Psoas muscle (tissue), 8 donors: ENCODE data around the gene AKT2. TPM values are rescaled to one million over a fixed set of nuclear protein-coding genes. Genes with fewer than 3 reads are reported as not detected.

Experiments
- ATAC-seq, 4 donors: fragments of 200-7000 bp; cut with Tn5 transposase; one replicate each; pipeline ENCODE4 v1.9.1; 2020; ENCODE audit warnings: moderate library complexity in 3 of 4, mild to moderate bottlenecking in 2 of 4
- DNase-seq, 2 donors: peaks; one replicate each; pipeline ENCODE4 v3.0.0-alpha.2; 2020
- H3K27ac ChIP-seq: fragments of 200-600 bp; one replicate; pipeline ENCODE4 v1.8.0; 2022
- H3K27me3 ChIP-seq, 3 donors: fragments of 200-600 bp in 1 of 3; one replicate each; pipeline versions ENCODE4 v1.6.1 to v1.8.0; 2013 to 2022; ENCODE audit warnings: low read length in 2 of 3, mild to moderate bottlenecking in 2 of 3, moderate library complexity in 1 of 3; ENCODE audit not compliant: insufficient read depth in 3 of 3
- H3K36me3 ChIP-seq, 2 donors: fragments of 200-600 bp in 1 of 2; one replicate each; pipeline versions ENCODE4 v1.6.1 to v1.8.0; 2013 to 2022; ENCODE audit warnings: low read depth in 1 of 2, mild to moderate bottlenecking in 1 of 2, moderate library complexity in 1 of 2; ENCODE audit not compliant: insufficient read depth in 1 of 2
- H3K4me1 ChIP-seq: fragments of 200-600 bp; one replicate; pipeline ENCODE4 v1.8.0; 2022
- H3K4me3 ChIP-seq: fragments of 200-600 bp; one replicate; pipeline ENCODE4 v1.8.0; 2022; ENCODE audit warnings: mild to moderate bottlenecking
- H3K9me3 ChIP-seq: fragments of 200-600 bp; one replicate; pipeline ENCODE4 v1.8.0; 2022
- CTCF ChIP-seq: fragments of 200-600 bp; IDR thresholded peaks from one replicate; pipeline ENCODE4 v1.8.0; 2022; ENCODE audit warnings: antibody characterized with exemption
- WGBS, 3 donors: extraction: QIAGEN DNeasy Blood & Tissue Kit; methylation state at CpG; one replicate each; pipeline versions ENCODE4 v1.1.6 to v1.1.7; 2013; 5-methylcytosine and 5-hydroxymethylcytosine counted together
- intact Hi-C, 2 donors: fragments of 100-400 bp; cut with DNase I; formaldehyde crosslinking; loops; one replicate each; pipeline versions ENCODE4 v1.11.0 to v1.14.2; 2022
- polyA plus RNA-seq, 3 donors: library from polyadenylated mRNA; stranded (reverse); fragments of 200-250 nt; gene quantifications; one replicate each; pipeline ENCODE4 v1.2.3, GENCODE V29; 2013
- total RNA-seq, 4 donors: library from RNA; stranded (reverse); fragmentation: NEBNext Ultra II Directional in 2 of 4; extraction: Animal tissue kit (Norgen Biotek cat#: 25700) in 2 of 4; gene quantifications; one replicate each; pipeline versions ENCODE4 v1.2.1 to v1.2.4, GENCODE V29; 2021 to 2023
- donor health status: healthy with polysubstance abuse.
- donor health status: DM: no; HTN: no; CAD: no; lungs with moderate emphysema.
- donor health status: Bipolar disorder and iron deficiency.
- donor health status: healthy.
- donor health status: DM: yes; HTN: yes; CAD: no.
- donor health status: DM: no; HTN: no; CAD: no.
- donor health status: DM: no; HTN: no; CAD: no.
- donor health status: DM: yes; HTN: yes; CAD: no.

The AKT2 gene
- total and polyA plus RNA-seq, 7 donors: 81.8 to 194 (median 139) TPM

- DNase-seq (no peak), ATAC-seq (no peak)
- intact Hi-C loops: no loop called here
- Histone ChIP-seq H3K36me3 (peaks cover 0 to 77% of the 10 kb centered on the region in 2 donors), H3K27ac (no peak overlapping the region), H3K27me3 (no peaks in the 10 kb centered on the region), H3K4me1 (no peaks in the 10 kb centered on the region), H3K9me3 (no peaks in the 10 kb centered on the region), H3K4me3 (no peak overlapping the region)
- 90 to 94% (median 91%) methylated on average over 12 of the region's 12 CpGs for whole genome bisulfite sequencing, 3 donors
- no peak for TF ChIP-seq CTCF
Observed at GRCh38 chr19:40239415-40240226, 45.5 kb downstream of the AKT2 start.

GRCh38 chr19:40238775-40239174, 46.4 kb downstream of the AKT2 start:
- Histone ChIP-seq H3K4me3 (no peak overlapping the region), H3K9me3 (no peaks in the 10 kb centered on the region), H3K36me3 (peaks cover 0 to 85% of the 10 kb centered on the region in 2 donors), H3K27me3 (no peaks in the 10 kb centered on the region), H3K27ac (no peak overlapping the region), H3K4me1 (no peaks in the 10 kb centered on the region)
- intact Hi-C loops: no loop called here
- no peak for TF ChIP-seq CTCF
- 88 to 97% (median 89%) methylated on average over 8 to 9 of the region's 9 CpGs for WGBS, 3 donors
- ATAC-seq (no peak), DNase-seq (no peak)

- WGBS, 3 donors: 83 to 85% (median 85%) methylated on average over 14 of the region's 14 CpGs
- H3K36me3 ChIP-seq: peaks cover 0 to 95% of the 10 kb centered on the region in 2 donors
- ATAC-seq: no peak
Observed at GRCh38 chr19:40237791-40238190, 47.4 kb downstream of the AKT2 start.

GRCh38 chr19:40236366-40236765, 48.8 kb downstream of the AKT2 start:
- Histone ChIP-seq H3K4me3 (no peak overlapping the region), H3K9me3 (no peaks in the 10 kb centered on the region), H3K27ac (no peak overlapping the region), H3K27me3 (no peaks in the 10 kb centered on the region), H3K36me3 (peaks cover 0 to 86% of the 10 kb centered on the region in 2 donors), H3K4me1 (peaks cover 5% of the 10 kb centered on the region)
- DNase-seq (no peak), ATAC-seq (no peak)
- intact Hi-C loops: no loop called here
- TF ChIP-seq CTCF: no peak
- WGBS, 3 donors: 78 to 81% (median 80%) methylated on average over 6 of the region's 6 CpGs

More at GRCh38 chr19:40237791-40238190, 47.4 kb downstream of the AKT2 start:
- H3K27me3 ChIP-seq: no peaks in the 10 kb centered on the region
- H3K4me1 ChIP-seq: no peaks in the 10 kb centered on the region
- no peak overlapping the region for H3K4me3 ChIP-seq
- no peak for TF ChIP-seq CTCF
- DNase-seq: no peak
- H3K9me3 ChIP-seq: no peaks in the 10 kb centered on the region
- no peak overlapping the region for H3K27ac ChIP-seq
- intact Hi-C loops: no loop called here

GRCh38 chr19:40236026-40236355, 49.2 kb downstream of the AKT2 start:
- no peak overlapping the region for H3K4me3 ChIP-seq
- no peak for TF ChIP-seq CTCF
- ATAC-seq (no peak), DNase-seq (no peak)
- no peak overlapping the region for H3K27ac ChIP-seq
- no peaks in the 10 kb centered on the region for H3K9me3 ChIP-seq
- intact Hi-C loops: no loop called here
- WGBS, 3 donors: 91 to 97% (median 94%) methylated on average over 9 of the region's 9 CpGs
- H3K36me3 ChIP-seq: peaks cover 0 to 82% of the 10 kb centered on the region in 2 donors
- H3K27me3 ChIP-seq: no peaks in the 10 kb centered on the region
- peaks cover 5% of the 10 kb centered on the region for H3K4me1 ChIP-seq
